LHCN-M2 (cell line): ENCODE measurements around the gene LDLRAD2. TPM values are rescaled to one million over a fixed set of nuclear protein-coding genes. Genes with fewer than 3 reads are reported as not detected.
"Not testable (repeated sequence)": the region's sequence is repeated elsewhere in the genome, so short reads cannot be mapped to it uniquely, and the experiment has no call there.

Experiments used
- DNase-seq: peaks from one replicate; pipeline ENCODE4 v3.0.0-alpha.2; 2012; ENCODE audit warnings: low read depth
- total RNA-seq: library from RNA; depleted of rRNA; stranded (reverse); fragments of >200 nt; gene quantifications from 2 replicates; pipeline ENCODE4 v1.2.3, GENCODE V29; 2014

Gene LDLRAD2
- total RNA-seq, 1 experiment from 2014 or later: not detected

DNA sequence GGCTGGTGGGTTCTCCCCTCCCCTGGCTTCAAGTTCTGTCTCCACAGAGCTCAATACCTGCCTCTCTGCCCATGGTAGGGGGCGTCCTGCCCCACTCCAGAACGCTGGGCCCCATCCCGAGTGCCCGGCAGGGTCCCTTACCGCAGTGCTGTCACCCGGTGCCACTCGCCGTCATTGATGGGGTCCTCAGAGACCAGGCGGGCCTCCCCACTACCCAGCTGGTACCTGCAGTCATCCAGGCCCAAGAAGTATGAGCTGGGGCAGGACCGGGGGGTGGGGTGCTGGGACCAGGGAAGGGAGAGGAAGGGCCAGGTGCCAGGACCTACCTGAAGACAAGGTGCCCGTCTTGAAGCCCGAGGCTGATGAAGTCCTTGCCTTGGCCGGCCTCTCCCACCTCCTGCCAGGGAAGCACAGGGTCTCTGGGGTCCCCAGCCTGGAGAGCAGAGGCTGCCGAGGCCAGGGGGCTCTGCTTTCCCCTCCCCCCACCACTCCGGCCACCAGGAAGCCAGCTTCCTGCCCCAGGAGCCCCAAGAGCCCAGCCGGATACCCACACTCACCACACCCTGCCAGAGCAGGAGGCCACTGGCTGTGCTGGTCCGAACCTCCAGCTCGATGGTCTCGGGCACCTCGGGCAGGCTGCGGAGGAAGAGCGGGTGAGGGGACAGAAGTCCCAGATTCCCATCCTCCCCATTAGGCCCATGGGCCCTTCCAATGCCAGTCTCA lies 12.1 kb downstream of the LDLRAD2 start:
- DNase-seq: no peak

DNA sequence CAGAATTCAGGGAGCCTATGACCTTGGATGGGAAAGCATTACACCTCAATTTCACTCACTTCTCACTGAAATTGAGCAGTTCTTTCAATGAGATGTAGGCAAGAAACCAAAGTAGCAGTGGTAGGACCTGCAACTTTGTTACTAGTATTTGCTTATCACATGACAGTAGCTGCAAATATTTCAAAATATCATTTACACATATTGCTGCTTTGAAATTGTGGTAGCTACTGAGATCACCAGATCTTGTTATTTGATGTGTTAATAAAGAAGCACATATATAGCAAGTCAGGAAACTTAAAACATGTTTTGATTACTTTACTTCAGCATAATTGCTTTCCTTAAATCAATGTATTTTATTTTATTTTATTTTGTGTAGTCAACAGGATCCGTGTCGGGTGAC lies 12.9 kb downstream of the LDLRAD2 start:
- DNase-seq: no peak

DNA sequence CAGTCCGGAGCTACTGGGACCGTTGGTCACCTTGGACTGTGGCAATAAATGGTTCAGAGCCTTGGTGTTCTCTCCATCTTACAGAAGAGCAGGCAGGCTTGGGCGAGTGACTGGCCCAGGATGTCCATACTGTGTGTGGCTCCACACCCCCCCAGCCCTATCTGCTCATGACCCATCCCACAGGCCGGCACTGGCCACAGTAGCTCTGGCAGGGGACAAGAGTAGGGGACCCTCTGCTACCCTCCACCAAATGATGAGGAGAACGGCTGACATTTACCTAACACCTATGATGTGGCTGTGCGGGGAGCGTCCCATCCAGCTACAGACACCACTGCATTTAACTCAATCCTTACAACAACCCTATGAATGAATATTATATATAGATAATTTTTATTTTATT lies 13.3 kb downstream of the LDLRAD2 start:
- no peak for DNase-seq

DNA sequence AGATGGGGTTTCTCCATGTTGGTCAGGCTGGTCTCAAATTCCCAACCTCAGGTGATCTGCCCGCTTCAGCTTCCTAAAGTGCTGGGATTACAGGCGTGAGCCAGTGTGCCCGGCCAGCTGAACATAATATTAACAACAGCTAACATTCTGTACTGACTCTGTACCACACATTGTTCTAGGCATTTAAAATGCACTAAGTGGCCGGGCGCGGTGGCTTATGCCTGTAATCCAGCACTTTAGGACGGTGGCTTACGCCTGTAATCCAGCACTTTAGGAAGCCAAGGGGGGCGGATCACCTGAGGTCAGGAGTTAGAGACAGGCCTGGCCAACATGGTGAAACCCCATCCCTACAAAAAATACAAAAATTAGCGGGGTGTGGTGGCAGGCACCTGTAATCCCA lies 14.6 kb downstream of the LDLRAD2 start:
- not testable (repeated sequence) for DNase-seq

DNA sequence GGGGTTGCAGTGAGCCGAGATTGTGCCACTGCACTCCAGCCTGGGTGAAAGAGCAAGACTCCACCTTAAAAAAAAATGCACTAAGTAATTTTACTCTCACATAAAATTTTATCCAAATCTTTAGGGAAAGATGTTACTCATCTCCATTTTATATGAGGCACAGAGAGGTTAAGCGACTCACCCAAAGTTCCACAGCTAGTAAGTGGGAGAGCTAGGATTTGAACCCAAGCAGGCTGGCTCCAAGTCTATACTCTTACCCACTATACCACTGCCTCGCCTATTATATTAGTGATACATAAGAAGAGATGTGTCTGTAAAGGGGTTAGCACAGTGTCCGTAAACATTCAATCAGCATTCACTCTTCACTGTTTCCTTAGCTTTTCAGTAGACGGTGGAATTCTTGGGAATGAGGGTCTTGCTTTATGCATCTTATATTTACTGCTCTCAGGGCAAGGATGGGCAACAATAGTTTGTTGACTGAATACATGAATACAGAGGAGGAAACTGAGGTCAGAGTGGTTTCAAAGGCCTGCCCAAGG lies 15.1 kb downstream of the LDLRAD2 start:
- no peak for DNase-seq

DNA sequence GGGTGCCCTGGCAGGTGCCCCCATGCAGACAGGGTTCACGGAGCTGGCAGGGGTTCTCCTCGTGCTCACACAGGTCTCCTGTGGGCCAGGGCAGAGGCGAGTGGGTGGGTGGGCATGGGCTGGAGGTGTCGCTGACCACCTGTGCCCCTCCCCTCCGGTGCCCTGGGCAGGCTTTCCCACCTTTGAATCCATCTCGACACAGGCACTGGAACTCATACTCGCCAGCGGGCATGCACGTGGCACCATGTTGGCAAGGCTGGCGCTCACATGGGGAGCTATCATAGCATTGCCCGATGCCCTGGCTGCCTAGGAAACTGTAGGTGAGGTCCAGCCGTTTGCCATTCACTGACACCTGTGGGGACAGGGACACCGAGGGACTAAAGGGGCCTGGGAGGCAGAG lies 16.0 kb downstream of the LDLRAD2 start:
- no peak for DNase-seq

DNA sequence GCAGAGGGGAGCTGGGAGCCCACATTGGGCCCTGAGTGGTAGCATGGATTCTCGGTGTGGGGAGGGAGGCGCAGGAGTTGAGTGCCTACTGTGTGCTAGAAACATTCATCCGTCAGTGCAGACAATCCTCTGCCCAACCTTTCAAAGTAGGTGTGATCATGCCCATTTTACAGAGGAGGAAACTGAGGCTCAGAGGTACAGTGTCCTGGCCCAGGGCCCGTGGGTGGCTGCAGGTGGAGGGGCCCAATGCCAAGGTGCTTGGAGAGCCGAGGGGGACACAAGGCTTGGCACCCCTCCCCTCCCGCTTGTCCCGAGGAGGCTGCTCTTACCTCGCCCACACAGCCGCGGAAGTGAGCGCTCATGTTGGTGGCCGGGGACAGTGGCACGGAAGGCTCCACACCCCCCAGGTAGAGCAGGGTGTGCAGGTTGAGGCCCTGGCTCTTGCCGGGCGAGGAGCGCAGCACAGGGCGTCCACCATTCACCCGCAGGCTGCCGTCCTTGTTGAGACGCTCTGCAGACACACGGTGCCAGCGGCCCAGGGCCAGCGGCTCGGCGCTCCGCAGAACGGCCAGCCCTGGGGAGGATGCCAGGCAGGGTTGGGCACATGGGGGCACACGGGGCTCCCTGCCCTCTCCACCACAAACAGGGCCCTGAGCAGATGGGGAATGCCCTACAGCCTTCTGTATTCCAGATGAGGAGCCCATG lies 16.6 kb downstream of the LDLRAD2 start:
- DNase-seq: no peak

DNA sequence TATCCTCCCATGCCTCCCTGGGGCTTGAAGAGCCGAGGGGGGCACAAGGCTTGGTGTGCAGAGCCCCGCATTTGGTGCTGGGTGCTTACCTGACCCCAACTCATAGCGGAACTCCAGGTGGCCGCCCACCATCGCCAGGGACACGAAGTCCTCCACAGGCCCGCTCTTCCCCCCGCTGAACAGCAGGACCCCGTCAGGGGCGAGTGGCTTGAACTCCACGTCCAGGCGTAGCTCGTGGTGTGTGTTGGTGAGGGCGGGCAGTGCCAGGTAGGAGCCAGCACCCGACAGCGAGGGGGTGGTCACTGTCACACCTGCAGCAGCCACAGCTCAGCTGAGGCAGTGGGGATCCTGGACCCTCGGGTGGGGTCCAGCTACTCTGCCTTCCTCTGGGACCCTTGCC lies 17.2 kb downstream of the LDLRAD2 start:
- no peak for DNase-seq

DNA sequence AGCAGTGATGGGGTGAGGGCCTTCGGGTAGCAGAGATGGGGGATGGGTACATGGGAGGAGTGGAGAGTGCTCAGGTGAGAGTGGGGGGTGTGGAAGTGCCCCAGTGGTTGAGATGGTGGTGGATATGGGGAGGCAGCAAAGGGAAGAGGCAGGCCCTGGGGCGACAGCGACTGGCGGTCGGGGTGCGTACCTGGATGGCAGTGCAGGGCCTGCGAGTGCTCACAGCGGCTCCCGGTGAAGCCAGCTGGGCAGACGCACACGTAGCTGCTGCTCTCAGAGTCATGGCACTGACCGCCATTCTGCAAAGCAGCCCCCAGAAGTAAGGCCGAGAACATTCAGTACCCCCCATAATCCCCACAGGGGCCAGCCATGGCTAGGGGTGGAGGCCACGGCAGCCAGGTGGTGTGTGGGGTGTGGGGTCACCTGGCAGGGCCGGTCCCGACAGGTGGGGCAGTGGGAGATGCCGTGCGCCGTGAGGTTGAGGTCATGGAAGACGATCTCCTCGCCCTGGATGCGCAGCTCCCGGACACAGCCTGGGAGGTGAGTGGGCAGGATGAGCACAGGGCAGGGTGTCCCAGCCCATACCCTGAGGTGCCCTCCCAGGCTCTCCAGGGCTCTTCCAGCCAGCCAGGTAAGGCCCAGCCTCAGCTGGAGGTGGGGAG lies 18.9 kb downstream of the LDLRAD2 start:
- no peak for DNase-seq

DNA sequence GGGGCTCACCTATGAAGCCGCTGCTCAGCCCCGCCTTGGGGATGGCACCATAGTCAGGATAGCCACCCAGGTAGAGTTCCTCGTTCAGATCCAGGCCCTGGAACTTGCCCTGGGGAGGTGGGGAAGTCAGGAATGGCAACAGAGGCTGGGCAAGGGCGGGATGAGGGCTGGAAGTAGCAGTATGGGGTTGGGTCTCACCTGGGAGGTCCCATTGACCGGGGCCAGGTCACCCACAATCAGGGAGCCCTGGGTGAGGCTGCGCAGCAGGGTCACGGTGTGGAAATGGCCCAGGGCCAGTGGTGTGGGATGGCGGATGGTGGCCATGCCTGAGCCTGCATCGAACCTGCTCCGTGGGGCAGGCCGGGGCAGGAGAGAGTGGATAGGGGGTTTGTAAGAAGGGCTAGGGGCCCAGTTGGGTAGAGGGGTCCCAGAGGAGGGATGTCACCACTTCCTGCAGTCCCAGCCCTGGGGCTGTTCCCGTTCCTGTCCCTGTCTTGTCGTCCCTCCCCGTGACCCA lies 19.4 kb downstream of the LDLRAD2 start:
- DNase-seq: no peak

DNA sequence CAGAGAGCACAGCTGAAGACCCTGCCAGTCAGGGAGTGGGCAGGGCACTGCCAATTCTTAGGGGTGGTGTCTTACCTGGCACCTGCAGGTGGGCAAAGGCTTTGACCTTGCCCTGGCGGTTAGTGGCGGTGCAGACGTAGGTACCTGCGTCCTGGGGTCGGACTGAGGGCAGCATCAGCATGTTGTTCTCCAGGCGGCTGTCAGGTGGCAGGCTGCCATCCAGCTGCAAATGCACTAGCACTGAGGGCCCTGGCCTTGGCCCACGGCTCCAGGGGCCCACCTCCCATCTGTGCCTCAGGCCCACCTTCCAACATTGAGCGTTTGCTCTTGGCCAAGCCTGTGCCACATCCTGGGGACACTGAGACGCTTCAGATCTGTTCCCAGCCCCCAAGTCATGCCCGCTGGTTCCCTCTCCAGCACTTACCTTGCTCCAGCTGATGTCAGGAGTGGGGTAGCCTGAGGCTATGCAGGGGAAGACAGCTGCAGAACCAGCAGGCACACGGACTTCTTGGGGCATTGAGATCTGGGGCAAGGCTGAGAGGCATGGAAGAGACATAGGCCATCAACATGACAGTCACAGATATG lies 21.4 kb downstream of the LDLRAD2 start:
- no peak for DNase-seq

DNA sequence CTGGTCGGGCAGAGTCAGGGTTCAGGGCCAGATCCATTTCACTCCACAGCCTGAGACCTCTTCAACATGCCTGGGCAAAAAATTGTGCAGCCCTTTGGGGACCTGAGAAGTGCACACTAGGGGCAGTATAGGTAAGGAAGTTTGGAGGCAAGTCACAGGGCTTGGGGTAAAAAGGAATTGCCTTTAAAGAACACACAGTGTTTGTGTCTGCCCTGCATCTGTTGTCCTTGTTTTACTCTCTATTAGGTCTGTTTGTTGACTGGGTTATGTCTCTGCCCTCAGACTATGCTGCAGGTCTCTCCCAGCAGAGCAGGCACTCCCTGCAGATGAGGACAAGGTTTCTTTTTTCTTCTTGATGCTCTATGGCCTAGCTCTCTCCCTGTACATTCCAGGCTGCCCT lies 22.0 kb downstream of the LDLRAD2 start:
- peak; percentile 17 for DNase-seq

DNA sequence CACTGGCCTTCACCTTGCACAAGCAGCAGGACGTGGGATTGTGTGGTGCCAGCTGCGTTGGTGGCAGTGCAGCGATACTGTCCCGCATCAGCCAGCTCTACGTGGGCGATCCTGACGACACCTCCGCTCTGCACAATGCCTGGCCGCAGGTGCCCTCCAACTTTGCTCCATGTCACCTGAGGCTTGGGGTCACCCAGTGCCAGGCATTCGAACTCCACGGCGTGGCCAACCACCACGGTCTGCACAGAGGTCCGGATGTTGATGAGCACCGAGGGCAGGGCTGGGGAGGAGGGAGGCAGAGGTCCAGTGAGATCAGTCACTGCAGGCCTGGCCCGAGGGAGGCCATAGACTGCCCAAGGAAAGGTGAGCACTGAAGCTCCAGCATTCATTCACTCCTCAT lies 22.6 kb downstream of the LDLRAD2 start:
- DNase-seq: no peak

DNA sequence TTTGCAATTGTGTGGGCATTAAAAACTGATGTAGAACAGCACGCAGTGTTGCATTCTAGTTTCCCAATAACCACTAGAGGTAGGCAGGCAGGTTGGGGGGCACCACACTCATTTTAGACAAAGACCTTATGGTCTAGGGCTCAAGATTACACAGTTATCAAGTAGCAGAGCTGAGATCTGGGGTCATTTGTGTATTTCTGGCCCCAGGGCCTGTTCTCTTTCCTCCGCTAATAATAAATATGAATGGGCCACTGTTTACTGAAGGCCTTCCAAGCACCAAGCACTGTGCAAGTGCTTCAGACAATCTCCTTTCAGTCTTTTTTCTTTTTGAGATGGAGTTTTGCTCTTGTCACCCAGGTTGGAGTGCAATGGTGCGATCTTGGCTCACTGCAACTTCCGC lies 23.9 kb downstream of the LDLRAD2 start:
- DNase-seq: no peak

DNA sequence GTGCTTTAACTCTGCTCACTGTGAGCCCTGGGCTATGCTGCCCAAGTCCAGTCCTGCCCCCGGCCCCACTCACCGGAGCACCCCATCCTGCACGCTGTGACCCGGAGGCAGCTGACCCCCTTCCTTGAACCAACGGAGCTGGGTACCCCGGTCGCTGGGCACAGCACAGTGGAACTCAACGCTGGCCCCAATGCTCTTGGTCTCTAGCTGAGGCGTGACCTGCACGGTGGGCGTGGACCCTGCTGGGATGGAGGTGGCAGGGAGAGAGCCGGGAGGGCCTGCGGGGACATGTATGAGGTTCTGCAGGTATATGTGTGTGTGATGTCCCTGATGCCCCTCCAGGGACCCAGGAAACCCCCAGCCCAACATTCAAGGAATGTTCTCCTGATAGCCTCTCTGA lies 24.7 kb downstream of the LDLRAD2 start:
- no peak for DNase-seq

DNA sequence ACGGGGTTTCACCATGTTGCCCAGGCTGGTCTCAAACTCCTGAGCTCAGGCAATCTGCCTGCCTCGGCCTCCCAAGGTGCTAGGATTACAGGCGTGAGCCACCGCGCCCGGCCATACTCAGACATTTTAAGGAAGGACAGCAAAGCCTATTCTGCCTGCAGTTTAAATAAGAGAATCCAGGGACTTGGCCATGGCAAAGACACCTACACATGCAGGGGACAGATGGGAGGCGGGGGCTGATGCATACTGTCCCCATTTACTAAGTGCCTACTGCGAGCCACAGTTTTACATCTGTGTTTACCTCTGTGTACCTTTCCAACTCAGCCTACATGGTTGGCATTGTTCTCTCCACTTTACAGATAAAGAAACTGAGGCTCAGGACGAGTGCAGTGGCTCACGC lies 25.4 kb downstream of the LDLRAD2 start:
- no peak for DNase-seq

DNA sequence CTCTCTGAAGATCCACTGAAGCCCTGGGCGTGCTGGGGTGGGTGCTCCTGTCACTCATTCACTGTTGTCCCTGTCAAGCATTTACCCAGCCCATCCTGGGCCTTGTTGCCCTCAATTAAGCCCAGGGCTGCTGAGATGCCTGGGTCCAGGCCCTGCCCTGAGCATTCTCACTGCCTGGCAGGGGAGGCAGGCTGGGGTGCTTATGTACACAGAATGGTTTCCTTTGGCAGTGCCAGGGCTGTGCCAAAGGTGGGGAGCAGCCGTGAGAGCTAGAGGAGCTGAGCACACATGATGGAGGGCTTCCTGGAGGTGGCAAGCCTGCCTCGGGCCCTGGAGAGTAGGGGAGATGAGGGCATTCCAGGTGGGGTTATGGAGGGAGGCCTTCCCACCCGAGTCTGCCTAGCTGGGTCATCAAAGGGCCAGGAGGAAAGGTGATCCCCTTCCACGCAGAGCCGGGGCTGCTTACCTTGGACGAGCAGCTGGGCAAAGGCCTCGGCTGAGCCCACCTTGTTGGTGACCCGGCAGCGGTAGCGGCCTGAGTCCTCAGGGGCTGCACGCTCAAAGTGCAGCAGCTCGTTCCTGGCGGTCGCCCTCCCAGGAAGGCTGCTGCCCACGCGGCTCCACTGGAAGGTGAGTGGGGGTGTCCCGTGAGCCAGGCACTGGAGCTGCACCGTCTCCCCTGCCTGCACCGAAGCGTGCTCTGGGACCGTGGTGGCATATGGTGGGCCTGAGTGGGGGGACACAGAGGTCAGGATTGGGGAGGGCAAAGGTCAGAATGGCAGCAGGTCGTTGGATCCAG lies 26.5 kb downstream of the LDLRAD2 start:
- no peak for DNase-seq

DNA sequence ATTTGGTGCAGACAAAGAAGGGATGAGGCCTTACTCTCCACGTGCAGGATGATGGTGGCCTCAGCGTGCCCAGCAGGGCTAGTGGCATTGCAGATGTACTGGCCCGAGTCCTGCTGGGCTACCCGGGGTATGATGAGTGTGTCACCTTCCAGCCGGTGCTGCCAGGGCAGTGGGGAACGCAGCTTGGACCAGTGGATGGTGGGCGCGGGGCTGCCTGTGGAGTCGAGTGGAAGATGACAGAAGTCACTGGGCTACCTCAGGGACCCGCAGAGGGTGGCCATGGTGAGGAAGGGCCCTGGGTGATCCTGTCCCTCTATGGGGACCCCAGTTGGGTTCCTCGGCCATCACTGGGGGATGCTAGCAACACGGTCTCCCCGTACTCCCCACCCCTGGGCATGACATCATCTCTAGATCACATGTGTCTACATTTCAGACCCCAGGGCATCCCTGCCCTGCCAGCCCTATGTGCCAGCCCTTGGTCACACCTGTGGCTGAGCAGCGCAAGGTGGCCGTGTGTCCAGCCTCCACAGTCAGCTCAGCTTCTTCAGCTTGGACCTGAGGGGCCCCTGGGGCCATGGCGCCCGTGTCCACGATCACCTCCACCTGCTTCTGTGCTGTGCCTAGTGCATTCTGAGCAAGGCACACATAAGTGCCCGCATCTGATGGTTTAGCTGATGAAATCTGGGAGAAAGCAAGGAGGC lies 27.4 kb downstream of the LDLRAD2 start:
- DNase-seq: no peak

DNA sequence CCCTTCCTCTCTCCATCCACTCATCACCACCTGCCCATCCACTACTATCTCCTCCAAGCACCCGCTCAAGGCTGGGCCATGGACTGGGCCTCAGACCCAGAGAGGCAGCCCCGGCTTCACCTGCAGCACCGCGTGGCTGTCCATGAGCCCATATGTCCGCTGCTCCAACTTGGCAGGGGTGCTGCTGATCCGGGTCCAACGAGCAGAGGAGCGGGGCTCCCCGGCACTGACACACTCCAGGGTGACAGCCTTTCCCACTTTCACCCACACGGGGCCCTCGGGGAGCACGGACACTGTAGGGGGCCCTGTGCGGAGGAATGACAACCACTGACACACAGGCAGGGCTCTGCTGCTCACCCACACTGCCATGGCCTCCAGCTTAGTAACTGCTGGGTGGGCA lies 28.9 kb downstream of the LDLRAD2 start:
- DNase-seq: no peak

DNA sequence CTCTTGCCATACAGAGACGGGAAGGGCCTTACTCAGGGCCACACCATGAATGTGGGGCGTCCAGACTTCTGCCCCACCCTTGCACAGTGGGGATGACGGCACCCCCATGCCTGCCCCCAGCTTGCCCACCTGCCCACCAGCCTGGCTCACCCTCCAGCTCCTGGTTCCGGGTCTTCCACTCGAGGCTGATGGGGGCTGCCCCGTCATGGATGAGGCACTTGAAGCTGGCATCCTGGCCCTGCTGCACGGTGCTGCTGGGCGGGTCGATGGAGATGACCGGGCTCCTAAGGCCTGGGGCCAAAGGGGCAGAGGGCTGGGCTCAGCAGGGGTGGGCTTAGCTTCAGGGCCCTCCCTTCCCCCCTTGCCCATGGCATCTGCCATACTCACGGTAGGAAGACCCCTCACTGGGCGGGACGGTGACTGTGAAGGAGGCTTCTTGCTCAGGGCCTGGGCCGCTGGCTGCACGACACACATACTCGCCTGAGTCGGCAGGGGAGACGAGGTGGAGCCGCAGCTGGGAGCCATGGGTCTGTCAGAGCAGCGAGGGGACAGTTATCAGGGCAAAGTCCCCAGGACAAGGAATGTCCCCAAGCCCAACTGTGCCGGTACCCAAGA lies 29.9 kb downstream of the LDLRAD2 start:
- DNase-seq: no peak
